Upper lobe of left lung (tissue), 6 donors: ENCODE data around the gene LARGE1. TPM values are rescaled to one million over a fixed set of nuclear protein-coding genes. Genes with fewer than 3 reads are reported as not detected.
"Not testable (repeated sequence)": the region's sequence is repeated elsewhere in the genome, so short reads cannot be mapped to it uniquely, and the experiment has no call there.

Experiments
- ATAC-seq, 2 donors: fragments of 200-7000 bp; cut with Tn5 transposase; one replicate each; pipeline ENCODE4 v1.9.1; 2022; ENCODE audit warnings: mild to moderate bottlenecking in 2 of 2, moderate library complexity in 2 of 2; ENCODE audit not compliant: low FRiP score in 2 of 2
- DNase-seq, 2 donors: peaks; one replicate each; pipeline ENCODE4 v3.0.0-alpha.2; 2019 to 2020
- H3K27ac ChIP-seq, 4 donors: fragments of 200-600 bp; sonication (generic); one replicate each; pipeline ENCODE4 v1.5.1; 2016 to 2019
- H3K27me3 ChIP-seq, 4 donors: fragments of 200-600 bp; sonication (generic); one replicate each; pipeline ENCODE4 v1.5.1; 2017 to 2019
- H3K36me3 ChIP-seq, 4 donors: fragments of 200-600 bp; sonication (generic); one replicate each; pipeline ENCODE4 v1.5.1; 2016 to 2019
- H3K4me1 ChIP-seq, 4 donors: fragments of 200-600 bp; sonication (generic); one replicate each; pipeline ENCODE4 v1.5.1; 2018 to 2019
- H3K4me3 ChIP-seq, 4 donors: fragments of 200-600 bp; sonication (generic); one replicate each; pipeline ENCODE4 v1.5.1; 2017 to 2019; ENCODE audit warnings: mild to moderate bottlenecking in 2 of 4, moderate library complexity in 1 of 4
- H3K9me3 ChIP-seq, 4 donors: fragments of 200-600 bp; sonication (generic); one replicate each; pipeline ENCODE4 v1.5.1; 2018 to 2019
- EP300 ChIP-seq, 4 donors: sonication (generic); formaldehyde crosslinking; IDR thresholded peaks; one replicate each; pipeline ENCODE4 v1.5.1; 2017; ENCODE audit warnings: antibody characterized with exemption in 4 of 4, control low read depth in 2 of 4
- POLR2A ChIP-seq, 4 donors: fragments of 450-650 bp; IDR thresholded peaks; one replicate each; pipeline ENCODE4 v1.5.1; 2016 to 2017; ENCODE audit warnings: antibody characterized with exemption in 4 of 4, mild to moderate bottlenecking in 2 of 4
- POLR2AphosphoS5 ChIP-seq, 2 donors: sonication (generic); formaldehyde crosslinking; IDR thresholded peaks; one replicate each; pipeline ENCODE4 v1.5.1; 2017; ENCODE audit warnings: antibody characterized with exemption in 2 of 2
- WGBS, 2 donors: methylation state at CpG; one replicate each; pipeline ENCODE4 v1.1.5; 2017 to 2018; 5-methylcytosine and 5-hydroxymethylcytosine counted together
- total RNA-seq, 6 donors: library from RNA; depleted of rRNA in 4 of 6; stranded (reverse); fragments of >200 nt in 4 of 6; gene quantifications; one replicate each; pipeline versions ENCODE4 v1.1.0 to v1.2.1, GENCODE V29; 2016 to 2021
- TF ChIP-seq, protein P1 (sequence below), 6 experiments: fragments of 450-650 bp in 4 of 6; fragments of 200-600 bp in 2 of 6; sonication (generic) in 2 of 6; IDR thresholded peaks; one replicate each; pipeline ENCODE4 v1.5.1; 2016 to 2019; ENCODE audit warnings: antibody characterized with exemption in 6 of 6
- donor health status: DM: no; HTN: no; CAD: no; lungs with moderate emphysema.
- donor health status: DM: no; HTN: yes; CAD: no; lungs with severe emphysema.

Gene LARGE1
- total RNA-seq, 6 donors from 2014 or later = 14.0 to 56.6 (median 25.3) TPM

DNA sequence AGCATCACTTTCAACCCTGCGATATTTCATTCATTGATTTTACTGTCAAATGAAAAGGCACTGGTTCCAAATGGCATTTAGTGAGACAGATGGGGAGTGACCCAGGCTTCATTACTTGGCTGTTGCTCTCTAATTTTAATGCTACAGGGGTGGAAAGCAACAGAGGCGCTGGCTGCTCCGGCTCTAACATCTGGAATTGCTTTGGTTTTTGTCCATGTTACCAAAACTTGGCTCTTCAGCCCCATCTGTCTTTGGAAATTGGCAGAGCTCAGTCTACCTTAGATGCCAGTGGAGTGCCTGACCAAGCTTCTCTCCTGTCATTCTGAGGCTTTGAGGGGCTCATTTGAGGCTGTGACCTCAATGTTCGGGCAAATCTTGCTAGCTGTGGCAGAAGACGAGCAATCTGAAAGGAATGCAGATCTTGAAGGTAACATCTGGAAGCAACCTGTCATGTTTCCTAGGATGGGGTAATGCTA lies 452.6 kb downstream of the LARGE1 start:
- TF ChIP-seq EP300 (IDR thresholded peaks at IDR 0.05) (no peak), POLR2A (IDR thresholded peaks at IDR 0.05) (no peak), POLR2AphosphoS5 (IDR thresholded peaks at IDR 0.05) (no peak)
- TF ChIP-seq, protein P1, sequence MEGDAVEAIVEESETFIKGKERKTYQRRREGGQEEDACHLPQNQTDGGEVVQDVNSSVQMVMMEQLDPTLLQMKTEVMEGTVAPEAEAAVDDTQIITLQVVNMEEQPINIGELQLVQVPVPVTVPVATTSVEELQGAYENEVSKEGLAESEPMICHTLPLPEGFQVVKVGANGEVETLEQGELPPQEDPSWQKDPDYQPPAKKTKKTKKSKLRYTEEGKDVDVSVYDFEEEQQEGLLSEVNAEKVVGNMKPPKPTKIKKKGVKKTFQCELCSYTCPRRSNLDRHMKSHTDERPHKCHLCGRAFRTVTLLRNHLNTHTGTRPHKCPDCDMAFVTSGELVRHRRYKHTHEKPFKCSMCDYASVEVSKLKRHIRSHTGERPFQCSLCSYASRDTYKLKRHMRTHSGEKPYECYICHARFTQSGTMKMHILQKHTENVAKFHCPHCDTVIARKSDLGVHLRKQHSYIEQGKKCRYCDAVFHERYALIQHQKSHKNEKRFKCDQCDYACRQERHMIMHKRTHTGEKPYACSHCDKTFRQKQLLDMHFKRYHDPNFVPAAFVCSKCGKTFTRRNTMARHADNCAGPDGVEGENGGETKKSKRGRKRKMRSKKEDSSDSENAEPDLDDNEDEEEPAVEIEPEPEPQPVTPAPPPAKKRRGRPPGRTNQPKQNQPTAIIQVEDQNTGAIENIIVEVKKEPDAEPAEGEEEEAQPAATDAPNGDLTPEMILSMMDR (IDR thresholded peaks at IDR 0.05) = no peak
- ATAC-seq (no peak), DNase-seq (no peak)
- H3K4me1 ChIP-seq = peaks cover 0 to 10% (median 2%) of the 10 kb centered on the region in 4 donors
- no peak overlapping the region for H3K4me3 ChIP-seq
- H3K36me3 ChIP-seq = no peaks in the 10 kb centered on the region
- H3K27me3 ChIP-seq = no peaks in the 10 kb centered on the region
- WGBS, 2 donors = 74 to 82% methylated on average over 5 of the region's 5 CpGs
- H3K9me3 ChIP-seq = no peaks in the 10 kb centered on the region
- H3K27ac ChIP-seq = no peak overlapping the region

DNA sequence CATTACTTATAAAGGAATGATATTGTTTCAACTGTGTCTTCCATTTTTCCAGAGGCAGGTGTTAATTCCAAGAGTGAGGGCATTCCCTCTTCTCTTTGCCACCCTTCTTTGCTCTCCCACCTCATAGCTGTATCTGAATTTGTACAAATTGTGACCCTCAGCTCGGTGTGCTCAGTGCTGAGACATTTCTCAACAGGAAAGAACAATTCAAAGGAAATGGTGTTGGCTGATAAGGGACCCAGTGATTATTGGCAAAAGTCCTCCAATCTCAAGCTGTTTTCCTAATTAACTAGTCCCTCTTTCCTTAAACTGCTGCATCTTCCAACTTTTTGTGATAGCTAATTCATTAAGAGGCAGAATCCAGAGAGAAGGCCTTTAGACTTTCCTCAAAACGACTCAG lies 453.2 kb downstream of the LARGE1 start:
- Histone ChIP-seq H3K4me3 (no peak overlapping the region), H3K4me1 (peaks cover 0 to 10% (median 2%) of the 10 kb centered on the region in 4 donors), H3K36me3 (no peaks in the 10 kb centered on the region), H3K9me3 (peaks cover 0 to 4% (median 1%) of the 10 kb centered on the region in 4 donors), H3K27ac (no peak overlapping the region), H3K27me3 (no peaks in the 10 kb centered on the region)
- TF ChIP-seq, protein P1 (IDR thresholded peaks at IDR 0.05) = no peak
- TF ChIP-seq POLR2AphosphoS5 (IDR thresholded peaks at IDR 0.05) (no peak), EP300 (IDR thresholded peaks at IDR 0.05) (no peak), POLR2A (IDR thresholded peaks at IDR 0.05) (no peak)
- no peak for ATAC-seq
- DNase-seq = no peak
- WGBS, 2 donors = 30 to 31% methylated on average over 2 of the region's 2 CpGs

DNA sequence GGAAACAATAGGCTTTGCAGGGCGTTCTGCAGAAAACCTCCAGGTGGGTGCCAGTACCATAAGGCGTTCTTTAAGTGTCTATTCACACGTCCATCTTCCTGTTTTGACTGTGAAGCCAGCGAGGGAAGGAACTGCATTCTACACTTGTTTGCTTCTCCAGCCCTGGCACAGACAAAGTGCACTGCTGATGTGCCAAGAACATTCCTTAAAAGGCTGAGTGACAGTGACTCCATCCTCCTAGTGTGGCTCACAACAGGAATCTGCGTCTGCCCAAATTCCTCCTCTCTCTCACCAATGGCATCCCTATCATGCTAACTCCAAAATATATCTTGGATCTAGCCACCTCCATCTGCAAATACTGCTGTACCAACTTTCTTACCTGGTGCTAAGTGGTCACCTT lies 454.7 kb downstream of the LARGE1 start:
- DNase-seq (no peak), ATAC-seq (no peak)
- H3K4me1 ChIP-seq = peaks cover 0 to 10% (median 2%) of the 10 kb centered on the region in 4 donors
- no peaks in the 10 kb centered on the region for H3K27me3 ChIP-seq
- TF ChIP-seq POLR2AphosphoS5 (IDR thresholded peaks at IDR 0.05) = peak in 1 of 2 donors; percentile 10
- TF ChIP-seq, protein P1 (IDR thresholded peaks at IDR 0.05) = no peak
- no peak for TF ChIP-seq POLR2A (IDR thresholded peaks at IDR 0.05)
- H3K4me3 ChIP-seq = no peak overlapping the region
- no peaks in the 10 kb centered on the region for H3K36me3 ChIP-seq
- peaks cover 0 to 10% (median 3%) of the 10 kb centered on the region in 4 donors for H3K9me3 ChIP-seq
- H3K27ac ChIP-seq = no peak overlapping the region
- 44 to 48% methylated on average over 5 of the region's 5 CpGs for WGBS, 2 donors

DNA sequence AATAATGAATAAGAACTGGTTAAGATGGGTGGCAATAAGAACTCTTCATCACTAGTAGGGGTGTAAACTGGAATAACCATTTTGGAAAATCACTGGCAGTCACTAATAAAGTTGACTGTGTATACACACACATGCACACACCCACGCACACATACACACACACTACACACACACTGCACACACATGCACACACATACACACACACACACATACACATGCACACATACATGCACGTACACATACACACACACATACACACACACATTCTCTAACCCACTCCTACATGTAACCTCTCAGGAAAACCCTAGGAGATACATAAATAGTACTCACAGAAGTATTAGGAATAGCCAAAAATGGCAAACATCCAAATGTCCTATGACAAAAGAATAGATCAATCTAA lies 455.6 kb downstream of the LARGE1 start:
- DNase-seq = no peak
- H3K9me3 ChIP-seq = peaks cover 0 to 10% (median 3%) of the 10 kb centered on the region in 4 donors
- WGBS, 2 donors = 90 to 93% methylated on average over 2 of the region's 2 CpGs

DNA sequence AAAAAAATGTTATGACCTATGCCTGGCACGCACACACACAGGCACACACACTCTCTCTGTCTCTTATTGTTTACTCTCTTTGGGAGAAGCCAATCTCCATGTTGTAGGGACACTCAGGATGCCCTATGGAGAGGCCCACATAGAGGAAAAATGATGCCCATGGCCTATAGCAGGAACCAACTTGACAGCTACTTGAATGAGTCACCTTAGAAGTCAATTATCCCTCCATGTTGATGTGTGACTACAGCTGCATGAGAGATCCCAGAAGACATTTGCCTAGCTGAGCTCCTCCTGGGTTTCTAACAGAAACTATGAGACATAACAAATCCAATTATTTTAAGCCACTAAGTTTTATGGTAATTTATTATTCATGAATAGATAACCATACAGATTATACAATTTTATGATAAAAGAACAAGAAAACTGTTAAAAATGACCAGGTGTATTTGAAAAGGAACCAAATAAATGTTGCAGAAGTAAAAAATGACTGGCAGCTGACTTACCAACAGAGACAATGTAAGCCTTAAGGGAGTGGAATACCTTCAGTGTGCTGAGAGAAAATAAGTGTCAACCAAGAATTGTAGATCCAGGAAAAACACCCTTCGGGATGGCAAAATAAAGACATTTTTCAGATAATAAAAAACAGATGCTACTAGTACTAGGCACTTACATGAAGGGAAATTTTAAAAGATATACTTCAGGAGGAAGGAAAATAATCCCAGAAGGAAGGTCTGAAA lies 458.4 kb downstream of the LARGE1 start:
- Histone ChIP-seq H3K27me3 (no peaks in the 10 kb centered on the region), H3K9me3 (peaks cover 0 to 10% (median 3%) of the 10 kb centered on the region in 4 donors), H3K4me3 (no peak overlapping the region), H3K27ac (no peak overlapping the region), H3K36me3 (no peaks in the 10 kb centered on the region), H3K4me1 (peaks cover 0 to 8% (median 0%) of the 10 kb centered on the region in 4 donors)
- DNase-seq = no peak
- WGBS, 2 donors = 68 to 93% methylated on average over 2 of the region's 2 CpGs
- no peak for ATAC-seq
- TF ChIP-seq POLR2A (IDR thresholded peaks at IDR 0.05) (no peak), EP300 (IDR thresholded peaks at IDR 0.05) (no peak), POLR2AphosphoS5 (IDR thresholded peaks at IDR 0.05) (no peak)
- TF ChIP-seq, protein P1 (IDR thresholded peaks at IDR 0.05) = no peak

More for the DNA sequence above, 455.6 kb downstream of the LARGE1 start:
- H3K4me1 ChIP-seq = peaks cover 0 to 10% (median 2%) of the 10 kb centered on the region in 4 donors
- no peak overlapping the region for H3K27ac ChIP-seq
- no peaks in the 10 kb centered on the region for H3K27me3 ChIP-seq
- H3K4me3 ChIP-seq = no peak overlapping the region
- H3K36me3 ChIP-seq = no peaks in the 10 kb centered on the region
- no peak for ATAC-seq
- TF ChIP-seq EP300 (IDR thresholded peaks at IDR 0.05) (no peak), POLR2A (IDR thresholded peaks at IDR 0.05) (no peak)

DNA sequence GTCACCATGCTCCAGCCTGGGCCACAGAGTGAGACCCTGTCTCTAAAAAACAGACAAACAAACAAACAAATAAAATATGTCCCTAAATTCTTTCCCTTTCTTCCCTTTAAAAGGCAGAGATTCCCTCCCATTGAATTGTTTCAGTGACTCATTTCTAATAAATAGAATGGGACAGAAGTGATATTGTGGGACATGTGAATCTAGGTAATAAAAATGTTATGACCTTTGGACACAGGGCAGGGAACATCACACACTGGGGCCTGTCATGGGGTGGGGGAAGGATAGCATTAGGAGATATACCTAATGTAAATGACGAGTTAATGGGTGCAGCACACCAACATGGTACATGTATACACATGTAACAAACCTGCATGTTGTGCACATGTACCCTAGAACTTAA lies 459.0 kb downstream of the LARGE1 start:
- not testable (repeated sequence) for DNase-seq, ATAC-seq

More for the DNA sequence above, 459.0 kb downstream of the LARGE1 start:
- not testable (repeated sequence) for H3K36me3 ChIP-seq, H3K27ac ChIP-seq, H3K27me3 ChIP-seq, H3K4me3 ChIP-seq, H3K4me1 ChIP-seq
- WGBS, 2 donors = 92 to 96% methylated on average over 1 of the region's 1 CpG
- H3K9me3 ChIP-seq = peaks cover 0 to 10% (median 3%) of the 10 kb centered on the region in 4 donors
